ENCODE results near the gene CNPPD1.
A peak's percentile ranks its signal among the peaks of the same experiment; 100 is the strongest.
"Not testable (repeated sequence)": the region's sequence is repeated elsewhere in the genome, so short reads cannot be mapped to it uniquely, and the experiment has no call there.

CNPPD1 gene

GRCh38 chr2:219207884-219208740, 31.4 kb upstream of the CNPPD1 start:
- DNase-seq, result no peak

GRCh38 chr2:219207134-219207883, 30.6 kb upstream of the CNPPD1 start:
- DNase-seq, result no peak

- peak; percentile 93 for DNase-seq
Measured at GRCh38 chr2:219206328-219207133, 29.8 kb upstream of the CNPPD1 start, which contains the start of gene ZFAND2B. Gene ZFAND2B (plus strand): TSS chr2:219206782. CDS start chr2:219206988, 206 bp downstream.

- DNase-seq, result no peak
Measured at GRCh38 chr2:219205981-219206327, 29.2 kb upstream of the CNPPD1 start.

GRCh38 chr2:219205165-219205538, 28.4 kb upstream of the CNPPD1 start:
- DNase-seq, result no peak

GRCh38 chr2:219204425-219205164, 27.9 kb upstream of the CNPPD1 start:
- DNase-seq, result no peak

GRCh38 chr2:219201331-219201730, 24.6 kb upstream of the CNPPD1 start:
- DNase-seq, result not testable (repeated sequence)

GRCh38 chr2:219200502-219201326, 24.0 kb upstream of the CNPPD1 start:
- not testable (repeated sequence) for DNase-seq

GRCh38 chr2:219199470-219200211, 22.9 kb upstream of the CNPPD1 start:
- DNase-seq, result no peak

- no peak for DNase-seq
Measured at GRCh38 chr2:219198974-219199373, 22.2 kb upstream of the CNPPD1 start.

GRCh38 chr2:219197388-219197787, 20.7 kb upstream of the CNPPD1 start:
- DNase-seq, result no peak

- no peak for DNase-seq
Measured at GRCh38 chr2:219186754-219187456, 10.2 kb upstream of the CNPPD1 start.

GRCh38 chr2:219184121-219184520, 7.4 kb upstream of the CNPPD1 start:
- DNase-seq, result no peak

- no peak for DNase-seq
Measured at GRCh38 chr2:219183151-219183772, 6.5 kb upstream of the CNPPD1 start.

- DNase-seq, result no peak
Measured at GRCh38 chr2:219182331-219183150, 5.8 kb upstream of the CNPPD1 start.

GRCh38 chr2:219181531-219181930, 4.8 kb upstream of the CNPPD1 start:
- no peak for DNase-seq

GRCh38 chr2:219180961-219181360, 4.2 kb upstream of the CNPPD1 start:
- DNase-seq, result no peak

GRCh38 chr2:219179601-219180465, 3.1 kb upstream of the CNPPD1 start:
- no peak for DNase-seq

Measured in RPMI8226 (cell line).